Glutamatergic neuron (in vitro differentiated cells): ENCODE data around the gene ZNF628. TPM values are rescaled to one million over a fixed set of nuclear protein-coding genes. Genes with fewer than 3 reads are reported as not detected.

Experiments used
- DNase-seq: peaks from one replicate; pipeline ENCODE4 v3.0.0; 2022
- H3K27ac Mint-ChIP-seq: one replicate; pipeline ENCODE4 v1.8.0; 2020; ENCODE audit warnings: mild to moderate bottlenecking, mixed read lengths, inconsistent platforms; ENCODE audit not compliant: unreplicated experiment
- H3K27me3 Mint-ChIP-seq: one replicate; pipeline ENCODE4 v1.8.0; 2020; ENCODE audit warnings: mild to moderate bottlenecking, moderate library complexity, mixed read lengths, inconsistent platforms; ENCODE audit not compliant: unreplicated experiment
- H3K36me3 Mint-ChIP-seq: one replicate; pipeline ENCODE4 v1.8.0; 2020; ENCODE audit warnings: mild to moderate bottlenecking, mixed read lengths, inconsistent platforms; ENCODE audit not compliant: unreplicated experiment
- H3K4me1 Mint-ChIP-seq: one replicate; pipeline ENCODE4 v1.8.0; 2020; ENCODE audit warnings: mild to moderate bottlenecking, low read depth, mixed read lengths, inconsistent platforms; ENCODE audit not compliant: unreplicated experiment
- H3K4me3 Mint-ChIP-seq: one replicate; pipeline ENCODE4 v1.8.0; 2020; ENCODE audit warnings: mild to moderate bottlenecking, mixed read lengths, inconsistent platforms; ENCODE audit not compliant: unreplicated experiment
- H3K9me3 Mint-ChIP-seq: one replicate; pipeline ENCODE4 v1.8.0; 2020; ENCODE audit warnings: mild to moderate bottlenecking, moderate library complexity, mixed read lengths, inconsistent platforms; ENCODE audit not compliant: unreplicated experiment
- total RNA-seq: library from RNA; stranded (reverse); fragmentation: NEBNext Ultra II Directional; extraction: Animal tissue kit (Norgen Biotek cat#: 25700); gene quantifications from one replicate; pipeline ENCODE4 v1.2.1, GENCODE V29; 2021; ENCODE audit not compliant: unreplicated experiment
- TF ChIP-seq, protein P1 (sequence below): fragments of 200-600 bp; sonication (generic); IDR thresholded peaks from one replicate; pipeline ENCODE4 v1.5.0; 2021; ENCODE audit not compliant: partially characterized antibody, unreplicated experiment

Gene ZNF628
- total RNA-seq, 1 donor from 2014 or later: 13.7 TPM

DNA sequence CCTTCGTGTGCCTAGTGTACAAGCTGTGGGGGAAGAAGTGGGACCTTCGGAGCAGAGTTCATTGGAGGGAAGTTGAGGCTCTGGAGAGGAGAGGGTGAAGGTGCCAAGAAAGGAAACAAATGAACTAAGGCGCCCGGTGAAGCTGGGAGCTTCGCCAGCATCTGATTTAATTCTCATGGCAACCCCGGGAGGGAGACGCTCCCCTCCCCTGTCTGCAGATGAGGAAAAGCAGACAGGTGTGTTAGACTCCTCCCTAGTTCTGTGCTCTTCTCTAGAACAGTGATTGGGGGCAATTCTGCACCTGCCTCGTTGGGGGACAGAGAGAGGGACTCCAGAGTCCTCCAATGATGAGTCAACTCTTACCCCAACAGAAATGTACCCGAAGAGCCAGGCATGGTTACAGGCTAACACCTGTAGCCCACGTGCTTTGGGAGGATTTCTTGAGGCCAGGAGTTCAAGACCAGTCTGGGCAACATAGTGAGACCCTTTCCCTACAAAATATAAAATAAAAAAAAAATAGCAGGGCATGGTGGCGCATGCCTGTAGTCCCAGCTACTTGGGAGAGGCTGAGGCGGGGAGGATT is 16.0 kb downstream of the ZNF628 start:
- Mint-ChIP-seq H3K36me3 (no peaks in the 10 kb centered on the region), H3K4me3 (peak overlapping the region; percentile 3), H3K27me3 (peaks cover 12% of the 10 kb centered on the region), H3K27ac (no peak overlapping the region), H3K4me1 (peaks cover 12% of the 10 kb centered on the region), H3K9me3 (peaks cover 6% of the 10 kb centered on the region)
- no peak for DNase-seq
- TF ChIP-seq, protein P1, sequence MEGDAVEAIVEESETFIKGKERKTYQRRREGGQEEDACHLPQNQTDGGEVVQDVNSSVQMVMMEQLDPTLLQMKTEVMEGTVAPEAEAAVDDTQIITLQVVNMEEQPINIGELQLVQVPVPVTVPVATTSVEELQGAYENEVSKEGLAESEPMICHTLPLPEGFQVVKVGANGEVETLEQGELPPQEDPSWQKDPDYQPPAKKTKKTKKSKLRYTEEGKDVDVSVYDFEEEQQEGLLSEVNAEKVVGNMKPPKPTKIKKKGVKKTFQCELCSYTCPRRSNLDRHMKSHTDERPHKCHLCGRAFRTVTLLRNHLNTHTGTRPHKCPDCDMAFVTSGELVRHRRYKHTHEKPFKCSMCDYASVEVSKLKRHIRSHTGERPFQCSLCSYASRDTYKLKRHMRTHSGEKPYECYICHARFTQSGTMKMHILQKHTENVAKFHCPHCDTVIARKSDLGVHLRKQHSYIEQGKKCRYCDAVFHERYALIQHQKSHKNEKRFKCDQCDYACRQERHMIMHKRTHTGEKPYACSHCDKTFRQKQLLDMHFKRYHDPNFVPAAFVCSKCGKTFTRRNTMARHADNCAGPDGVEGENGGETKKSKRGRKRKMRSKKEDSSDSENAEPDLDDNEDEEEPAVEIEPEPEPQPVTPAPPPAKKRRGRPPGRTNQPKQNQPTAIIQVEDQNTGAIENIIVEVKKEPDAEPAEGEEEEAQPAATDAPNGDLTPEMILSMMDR: no peak

GRCh38 chr19:55493052-55493644 is 16.7 kb downstream of the ZNF628 start:
- no peak for DNase-seq
- peaks cover 10% of the 10 kb centered on the region for H3K27me3 Mint-ChIP-seq
- H3K4me3 Mint-ChIP-seq: no peak overlapping the region
- H3K9me3 Mint-ChIP-seq: peaks cover 7% of the 10 kb centered on the region
- TF ChIP-seq, protein P1: no peak
- H3K4me1 Mint-ChIP-seq: peaks cover 10% of the 10 kb centered on the region
- H3K27ac Mint-ChIP-seq: no peak overlapping the region
- no peaks in the 10 kb centered on the region for H3K36me3 Mint-ChIP-seq

- H3K4me3 Mint-ChIP-seq: no peak overlapping the region
- peaks cover 10% of the 10 kb centered on the region for H3K4me1 Mint-ChIP-seq
- H3K9me3 Mint-ChIP-seq: peaks cover 7% of the 10 kb centered on the region
- no peak overlapping the region for H3K27ac Mint-ChIP-seq
- TF ChIP-seq, protein P1: no peak
- no peak for DNase-seq
- H3K36me3 Mint-ChIP-seq: no peaks in the 10 kb centered on the region
- peaks cover 10% of the 10 kb centered on the region for H3K27me3 Mint-ChIP-seq
Observed at GRCh38 chr19:55493645-55494171, 17.3 kb downstream of the ZNF628 start.

- Mint-ChIP-seq H3K27ac (no peak overlapping the region), H3K4me1 (peaks cover 10% of the 10 kb centered on the region), H3K4me3 (no peak overlapping the region), H3K9me3 (peaks cover 7% of the 10 kb centered on the region), H3K27me3 (peaks cover 10% of the 10 kb centered on the region), H3K36me3 (no peaks in the 10 kb centered on the region)
- DNase-seq: no peak
- TF ChIP-seq, protein P1: no peak
Observed at GRCh38 chr19:55494172-55494761, 17.9 kb downstream of the ZNF628 start.
